Left ventricle myocardium inferior (tissue), 1 donor: Measurements from ENCODE around the gene NRXN2. TPM values are rescaled to one million over a fixed set of nuclear protein-coding genes. Genes with fewer than 3 reads are reported as not detected.

Experiments used
- DNase-seq: peaks from one replicate; pipeline ENCODE4 v3.0.0-alpha.2; 2020
- H3K27ac ChIP-seq: fragments of 200-600 bp; replicated peaks from 2 replicates; pipeline ENCODE4 v1.8.0; 2021
- H3K27me3 ChIP-seq: fragments of 200-600 bp; 2 replicates; pipeline ENCODE4 v1.8.0; 2021; ENCODE audit warnings: low read depth
- H3K36me3 ChIP-seq: fragments of 200-600 bp; 2 replicates; pipeline ENCODE4 v1.8.0; 2021
- H3K4me1 ChIP-seq: fragments of 200-600 bp; 2 replicates; pipeline ENCODE4 v1.8.0; 2021
- H3K4me3 ChIP-seq: fragments of 200-600 bp; 2 replicates; pipeline ENCODE4 v1.8.0; 2021; ENCODE audit warnings: mild to moderate bottlenecking, moderate library complexity
- H3K9me3 ChIP-seq: fragments of 200-600 bp; replicated peaks from 2 replicates; pipeline ENCODE4 v1.8.0; 2021
- intact Hi-C: fragments of 100-400 bp; cut with micrococcal nuclease; formaldehyde crosslinking; loops from one replicate; pipeline ENCODE4 v1.11.0; 2022
- total RNA-seq: library from RNA; stranded (reverse); fragmentation: NEBNext Ultra II Directional; extraction: Animal tissue kit (Norgen Biotek cat#: 25700); gene quantifications from one replicate; pipeline ENCODE4 v1.2.1, GENCODE V29; 2021
- TF ChIP-seq, protein P1 (sequence below): fragments of 200-600 bp; IDR thresholded peaks from 2 replicates; pipeline ENCODE4 v1.8.0; 2021; ENCODE audit warnings: antibody characterized with exemption, mild to moderate bottlenecking, borderline replicate concordance
- donor health status: DM: no; HTN: yes; CAD: no; lungs with severe emphysema.

NRXN2 gene
- total RNA-seq, 1 donor from 2014 or later: 0.71 TPM

DNA sequence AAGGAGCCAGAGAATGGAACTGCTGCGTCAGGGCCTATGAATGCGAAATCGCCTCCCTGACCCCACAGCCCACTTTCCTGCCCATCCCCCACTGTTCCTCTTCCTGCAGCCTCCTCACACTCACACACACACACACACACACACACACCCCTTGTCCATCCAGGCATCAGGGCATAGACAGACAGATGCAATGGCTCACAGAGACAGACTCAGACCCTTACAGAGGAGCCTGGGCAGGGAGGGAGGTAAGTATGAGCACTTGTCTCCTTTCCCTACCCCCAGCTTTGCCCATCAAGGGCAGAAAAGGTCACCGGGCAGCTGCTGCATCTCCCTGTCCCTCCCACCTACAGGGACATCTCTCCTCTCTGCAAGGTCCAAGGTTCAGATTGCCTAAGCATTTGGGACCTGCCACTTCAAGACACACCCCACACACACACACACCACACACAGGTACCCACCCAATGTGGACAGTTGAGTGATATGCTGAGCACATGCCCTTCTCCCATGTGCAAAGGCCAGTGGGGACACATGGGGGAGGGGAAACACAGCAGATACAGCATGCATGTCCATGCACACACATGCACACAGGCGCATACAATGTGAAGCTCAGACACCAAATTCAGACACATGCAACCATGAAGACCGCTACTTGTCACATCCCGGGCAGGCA lies 2.0 kb upstream of the NRXN2 start:
- Histone ChIP-seq H3K4me1 (peaks cover 11% of the 10 kb centered on the region), H3K9me3 (no peaks in the 10 kb centered on the region), H3K36me3 (peaks cover 8% of the 10 kb centered on the region), H3K4me3 (no peak overlapping the region), H3K27me3 (peaks cover 30% of the 10 kb centered on the region), H3K27ac (no peak overlapping the region)
- TF ChIP-seq, protein P1, sequence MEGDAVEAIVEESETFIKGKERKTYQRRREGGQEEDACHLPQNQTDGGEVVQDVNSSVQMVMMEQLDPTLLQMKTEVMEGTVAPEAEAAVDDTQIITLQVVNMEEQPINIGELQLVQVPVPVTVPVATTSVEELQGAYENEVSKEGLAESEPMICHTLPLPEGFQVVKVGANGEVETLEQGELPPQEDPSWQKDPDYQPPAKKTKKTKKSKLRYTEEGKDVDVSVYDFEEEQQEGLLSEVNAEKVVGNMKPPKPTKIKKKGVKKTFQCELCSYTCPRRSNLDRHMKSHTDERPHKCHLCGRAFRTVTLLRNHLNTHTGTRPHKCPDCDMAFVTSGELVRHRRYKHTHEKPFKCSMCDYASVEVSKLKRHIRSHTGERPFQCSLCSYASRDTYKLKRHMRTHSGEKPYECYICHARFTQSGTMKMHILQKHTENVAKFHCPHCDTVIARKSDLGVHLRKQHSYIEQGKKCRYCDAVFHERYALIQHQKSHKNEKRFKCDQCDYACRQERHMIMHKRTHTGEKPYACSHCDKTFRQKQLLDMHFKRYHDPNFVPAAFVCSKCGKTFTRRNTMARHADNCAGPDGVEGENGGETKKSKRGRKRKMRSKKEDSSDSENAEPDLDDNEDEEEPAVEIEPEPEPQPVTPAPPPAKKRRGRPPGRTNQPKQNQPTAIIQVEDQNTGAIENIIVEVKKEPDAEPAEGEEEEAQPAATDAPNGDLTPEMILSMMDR: no peak
- no peak for DNase-seq
- intact Hi-C loops: no loop called here

DNA sequence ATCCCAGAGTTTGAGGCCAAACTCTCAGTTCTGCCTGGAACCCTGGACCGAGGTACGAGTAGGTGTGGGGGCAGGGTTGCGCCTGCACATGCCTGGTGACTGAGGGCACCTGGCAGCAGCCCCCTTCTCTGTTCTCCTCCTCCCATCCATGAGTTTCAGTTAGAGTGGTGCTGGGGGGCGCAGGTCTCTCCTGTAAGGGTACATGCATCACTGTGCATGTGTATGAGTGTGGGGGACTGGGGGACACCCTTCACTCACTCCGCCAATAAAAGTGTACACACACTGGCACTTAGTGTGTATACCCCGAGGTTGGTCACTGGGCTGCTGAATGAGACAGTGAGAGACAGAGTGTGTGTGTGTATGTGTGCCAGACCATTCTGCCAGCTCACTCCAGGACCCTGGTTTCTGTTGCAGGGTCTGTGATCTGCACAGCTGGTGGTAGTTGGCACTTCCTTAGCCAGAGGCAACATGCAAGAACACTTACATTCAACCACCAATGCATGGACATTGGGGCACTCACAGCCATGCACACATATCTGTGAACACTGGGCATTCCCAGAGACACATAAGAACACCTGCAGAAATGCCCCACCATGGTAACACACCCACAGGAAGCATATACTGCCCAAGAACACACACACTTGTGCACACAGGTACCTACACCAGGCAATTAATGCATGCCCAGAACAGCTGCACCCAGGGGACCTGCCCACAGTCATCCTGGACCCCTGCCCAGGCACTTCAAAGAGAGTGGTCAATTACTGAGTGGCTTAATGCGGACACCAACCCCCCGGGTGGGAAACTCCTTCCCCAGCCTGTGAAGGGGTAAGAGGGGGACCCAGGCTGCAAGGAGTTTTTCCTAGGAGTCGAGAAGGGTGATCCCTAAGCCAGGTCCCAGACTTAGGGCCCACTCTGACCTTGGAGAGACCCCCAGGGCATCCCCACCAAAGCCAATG lies 1.2 kb upstream of the NRXN2 start:
- H3K27ac ChIP-seq: no peak overlapping the region
- peaks cover 7% of the 10 kb centered on the region for H3K4me1 ChIP-seq
- TF ChIP-seq, protein P1: no peak
- intact Hi-C loops: no loop called here
- no peaks in the 10 kb centered on the region for H3K9me3 ChIP-seq
- peaks cover 38% of the 10 kb centered on the region for H3K27me3 ChIP-seq
- no peak for DNase-seq
- peak overlapping the region; percentile 87 for H3K4me3 ChIP-seq
- peaks cover 8% of the 10 kb centered on the region for H3K36me3 ChIP-seq

DNA sequence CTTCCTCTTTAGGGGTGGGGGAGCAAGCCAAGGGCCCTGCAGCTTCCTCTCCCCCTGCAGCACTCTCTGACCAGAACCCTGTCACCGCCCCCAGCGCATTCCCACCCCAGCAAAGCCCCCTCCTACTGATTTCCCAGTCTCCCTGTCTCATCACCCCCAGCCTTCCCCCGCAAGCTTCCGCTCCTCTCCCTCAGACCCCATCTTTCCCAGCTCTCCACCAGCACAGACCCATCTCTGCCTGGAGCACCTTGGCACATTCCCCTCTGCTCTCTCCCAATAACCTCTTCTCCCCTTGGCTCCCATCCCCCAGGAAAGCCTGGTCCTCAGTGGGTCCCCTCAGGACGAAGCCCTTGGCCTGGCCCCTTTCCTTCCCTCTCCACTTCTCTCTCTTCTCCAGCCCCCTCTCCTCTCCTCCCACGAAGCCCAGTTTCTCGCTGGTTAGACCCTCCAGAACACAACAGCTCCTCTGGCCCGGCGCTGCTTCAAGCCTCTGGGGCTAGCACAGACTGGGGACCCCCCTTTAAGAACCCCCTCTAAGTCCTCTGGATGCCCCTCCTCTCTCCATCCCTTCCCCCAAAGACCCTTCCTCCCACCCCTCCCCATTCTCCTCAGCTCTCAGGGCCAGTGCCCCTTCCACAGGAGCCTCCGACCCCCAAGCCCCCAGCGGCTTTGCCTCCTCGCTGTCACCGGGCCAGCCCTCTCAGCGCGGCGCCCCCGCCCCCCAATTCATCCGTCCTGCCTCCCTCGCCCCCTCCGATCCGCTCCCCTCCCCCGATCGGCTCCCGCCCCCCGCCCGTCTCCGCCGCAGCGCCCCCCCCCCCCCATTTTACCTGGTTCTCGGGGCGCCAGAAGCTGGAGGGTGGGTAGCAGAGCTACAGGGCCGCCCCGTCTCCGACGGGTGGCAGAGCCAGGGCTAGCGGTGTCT lies 594 bp downstream of the NRXN2 start:
- peaks cover 7% of the 10 kb centered on the region for H3K4me1 ChIP-seq
- no peaks in the 10 kb centered on the region for H3K9me3 ChIP-seq
- peaks cover under 1% of the 10 kb centered on the region for H3K36me3 ChIP-seq
- H3K27ac ChIP-seq: no peak overlapping the region
- no peak for DNase-seq
- TF ChIP-seq, protein P1: no peak
- intact Hi-C loops: no loop called here
- H3K27me3 ChIP-seq: peaks cover 56% of the 10 kb centered on the region
- H3K4me3 ChIP-seq: peak overlapping the region; percentile 87

DNA sequence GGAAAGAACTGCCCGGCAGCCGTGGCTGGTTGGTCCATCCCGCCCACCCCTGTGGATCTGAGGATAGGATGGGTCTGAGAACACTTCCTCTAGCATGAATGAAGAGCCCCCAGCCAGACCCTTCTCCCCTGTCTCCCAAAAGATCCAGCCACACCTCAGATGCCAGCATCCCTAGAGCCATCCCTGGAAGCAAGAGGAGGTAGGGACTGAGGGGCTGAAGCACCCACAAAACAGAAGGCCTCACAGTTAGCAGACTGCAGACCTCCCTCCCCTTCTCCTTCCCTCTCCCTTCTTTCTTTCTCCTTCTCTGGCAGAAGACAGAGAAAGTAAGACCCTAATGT lies 1.7 kb downstream of the NRXN2 start:
- Histone ChIP-seq H3K4me3 (no peak overlapping the region), H3K9me3 (no peaks in the 10 kb centered on the region), H3K27me3 (peaks cover 67% of the 10 kb centered on the region), H3K36me3 (no peaks in the 10 kb centered on the region), H3K4me1 (peaks cover 7% of the 10 kb centered on the region), H3K27ac (no peak overlapping the region)
- intact Hi-C loops: no loop called here
- no peak for DNase-seq
- TF ChIP-seq, protein P1: no peak
